22Rv1 (cell line): ENCODE results near the gene CFAP161.

Experiments
- H3K27ac ChIP-seq: fragments of 450-650 bp; 2 replicates; pipeline ENCODE4 v1.5.1; 2017
- ZFX ChIP-seq: fragments of 450-650 bp; IDR thresholded peaks from 2 replicates; pipeline ENCODE4 v1.6.1; 2017; ENCODE audit warnings: antibody characterized with exemption, borderline replicate concordance
- TF ChIP-seq, protein P1 (sequence below): fragments of 450-650 bp; IDR thresholded peaks from 2 replicates; pipeline ENCODE4 v1.5.1; 2017; ENCODE audit warnings: mild to moderate bottlenecking

Gene CFAP161

GRCh38 chr15:81196576-81197254, 62.6 kb downstream of the CFAP161 start, which contains the start of gene IL16:
Gene IL16 (plus strand): TSS chr15:81196879. CDS start chr15:81225400, 28,521 bp downstream.
- no peak within 1 kb of the TSS for H3K27ac ChIP-seq

GRCh38 chr15:81197255-81197630, 63.2 kb downstream of the CFAP161 start:
- H3K27ac ChIP-seq, result no peak overlapping the region
- no peak for TF ChIP-seq ZFX
- TF ChIP-seq, protein P1, sequence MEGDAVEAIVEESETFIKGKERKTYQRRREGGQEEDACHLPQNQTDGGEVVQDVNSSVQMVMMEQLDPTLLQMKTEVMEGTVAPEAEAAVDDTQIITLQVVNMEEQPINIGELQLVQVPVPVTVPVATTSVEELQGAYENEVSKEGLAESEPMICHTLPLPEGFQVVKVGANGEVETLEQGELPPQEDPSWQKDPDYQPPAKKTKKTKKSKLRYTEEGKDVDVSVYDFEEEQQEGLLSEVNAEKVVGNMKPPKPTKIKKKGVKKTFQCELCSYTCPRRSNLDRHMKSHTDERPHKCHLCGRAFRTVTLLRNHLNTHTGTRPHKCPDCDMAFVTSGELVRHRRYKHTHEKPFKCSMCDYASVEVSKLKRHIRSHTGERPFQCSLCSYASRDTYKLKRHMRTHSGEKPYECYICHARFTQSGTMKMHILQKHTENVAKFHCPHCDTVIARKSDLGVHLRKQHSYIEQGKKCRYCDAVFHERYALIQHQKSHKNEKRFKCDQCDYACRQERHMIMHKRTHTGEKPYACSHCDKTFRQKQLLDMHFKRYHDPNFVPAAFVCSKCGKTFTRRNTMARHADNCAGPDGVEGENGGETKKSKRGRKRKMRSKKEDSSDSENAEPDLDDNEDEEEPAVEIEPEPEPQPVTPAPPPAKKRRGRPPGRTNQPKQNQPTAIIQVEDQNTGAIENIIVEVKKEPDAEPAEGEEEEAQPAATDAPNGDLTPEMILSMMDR, result no peak

More at GRCh38 chr15:81196576-81197254, 62.6 kb downstream of the CFAP161 start, which contains the start of gene IL16:
- no peak for TF ChIP-seq ZFX
- TF ChIP-seq, protein P1, result no peak

GRCh38 chr15:81197688-81198281, 63.7 kb downstream of the CFAP161 start:
- TF ChIP-seq ZFX, result no peak
- TF ChIP-seq, protein P1, result no peak

More at GRCh38 chr15:81197688-81198281, 63.7 kb downstream of the CFAP161 start:
- no peak overlapping the region for H3K27ac ChIP-seq
